WERI-Rb-1 (cell line): ENCODE results near the gene CHMP5.

ENCODE experiments used
- DNase-seq: peaks from one replicate; pipeline ENCODE4 v3.0.0-alpha.2; 2020
- H3K27ac ChIP-seq: fragments of 250-450 bp; sonication (Bioruptor Pico); 2 replicates; pipeline ENCODE4 v1.5.1; 2020; ENCODE audit warnings: mild to moderate bottlenecking, moderate library complexity
- H3K27me3 ChIP-seq: fragments of 250-450 bp; sonication (Bioruptor Pico); 2 replicates; pipeline ENCODE4 v1.5.1; 2021; ENCODE audit warnings: mild to moderate bottlenecking, low read depth, moderate library complexity; ENCODE audit not compliant: insufficient read depth, severe bottlenecking
- H3K36me3 ChIP-seq: fragments of 250-450 bp; sonication (Bioruptor Pico); 2 replicates; pipeline ENCODE4 v1.5.1; 2020; ENCODE audit warnings: mild to moderate bottlenecking, moderate library complexity
- H3K4me3 ChIP-seq: 2 replicates; pipeline ENCODE4 v1.5.1; 2011; ENCODE audit warnings: low read depth, mild to moderate bottlenecking, control low read depth, low read length
- H3K9me3 ChIP-seq: fragments of 250-450 bp; sonication (Bioruptor Pico); 2 replicates; pipeline ENCODE4 v1.5.1; 2021; ENCODE audit warnings: mild to moderate bottlenecking, moderate library complexity; ENCODE audit not compliant: severe bottlenecking
- TF ChIP-seq, protein P1 (sequence below): IDR thresholded peaks from 2 replicates; pipeline ENCODE4 v1.5.1; 2011; ENCODE audit warnings: low read depth, mild to moderate bottlenecking, control low read depth, inconsistent platforms, low read length

Gene CHMP5

DNA sequence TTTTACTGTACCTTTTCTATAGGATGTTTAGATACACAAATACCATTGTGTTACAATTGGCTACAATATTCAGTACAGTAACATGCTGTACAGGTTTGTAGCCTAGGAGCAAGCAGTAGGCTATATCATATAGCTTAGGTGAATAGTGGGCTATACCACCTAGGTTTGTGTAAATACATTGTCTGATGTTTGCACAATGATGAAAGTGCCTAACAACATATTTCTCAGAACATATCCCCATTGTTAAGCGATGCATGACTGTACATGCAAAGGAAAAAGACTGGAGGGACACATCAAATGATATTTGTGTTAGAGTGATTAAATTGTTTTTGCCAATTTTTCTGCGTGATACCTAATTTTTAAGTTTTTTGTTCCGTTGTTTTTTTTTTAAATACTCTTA, 5.3 kb downstream of the CHMP5 start:
- Histone ChIP-seq H3K9me3 (no peaks in the 10 kb centered on the region), H3K27me3 (no peaks in the 10 kb centered on the region), H3K27ac (no peak overlapping the region), H3K4me3 (no peak overlapping the region), H3K36me3 (peaks cover 65% of the 10 kb centered on the region)
- TF ChIP-seq, protein P1, sequence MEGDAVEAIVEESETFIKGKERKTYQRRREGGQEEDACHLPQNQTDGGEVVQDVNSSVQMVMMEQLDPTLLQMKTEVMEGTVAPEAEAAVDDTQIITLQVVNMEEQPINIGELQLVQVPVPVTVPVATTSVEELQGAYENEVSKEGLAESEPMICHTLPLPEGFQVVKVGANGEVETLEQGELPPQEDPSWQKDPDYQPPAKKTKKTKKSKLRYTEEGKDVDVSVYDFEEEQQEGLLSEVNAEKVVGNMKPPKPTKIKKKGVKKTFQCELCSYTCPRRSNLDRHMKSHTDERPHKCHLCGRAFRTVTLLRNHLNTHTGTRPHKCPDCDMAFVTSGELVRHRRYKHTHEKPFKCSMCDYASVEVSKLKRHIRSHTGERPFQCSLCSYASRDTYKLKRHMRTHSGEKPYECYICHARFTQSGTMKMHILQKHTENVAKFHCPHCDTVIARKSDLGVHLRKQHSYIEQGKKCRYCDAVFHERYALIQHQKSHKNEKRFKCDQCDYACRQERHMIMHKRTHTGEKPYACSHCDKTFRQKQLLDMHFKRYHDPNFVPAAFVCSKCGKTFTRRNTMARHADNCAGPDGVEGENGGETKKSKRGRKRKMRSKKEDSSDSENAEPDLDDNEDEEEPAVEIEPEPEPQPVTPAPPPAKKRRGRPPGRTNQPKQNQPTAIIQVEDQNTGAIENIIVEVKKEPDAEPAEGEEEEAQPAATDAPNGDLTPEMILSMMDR, result no peak
- no peak for DNase-seq

DNA sequence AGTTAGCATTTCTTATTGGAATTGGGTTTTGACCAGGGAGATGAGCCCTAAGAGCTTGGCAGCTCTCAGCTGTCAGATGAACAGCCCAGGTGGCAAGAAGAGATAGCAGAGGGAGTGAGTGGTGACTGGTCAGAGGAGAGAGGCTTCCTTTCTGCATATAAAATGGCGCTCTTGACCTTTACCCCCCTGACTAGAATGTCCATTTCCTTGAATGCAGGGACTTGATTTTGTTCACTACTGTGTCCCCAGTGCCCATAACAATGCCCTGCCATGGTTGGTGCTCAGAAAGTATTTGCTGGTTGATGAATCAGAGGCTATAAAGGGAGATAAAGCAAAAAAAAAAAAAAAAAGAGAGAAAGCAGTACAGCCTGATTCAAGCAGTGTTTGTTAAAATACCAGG, 7.2 kb downstream of the CHMP5 start:
- TF ChIP-seq, protein P1, result no peak
- H3K36me3 ChIP-seq, result peaks cover 70% of the 10 kb centered on the region
- no peak overlapping the region for H3K4me3 ChIP-seq
- H3K9me3 ChIP-seq, result no peaks in the 10 kb centered on the region
- no peak for DNase-seq
- H3K27ac ChIP-seq, result no peak overlapping the region
- no peaks in the 10 kb centered on the region for H3K27me3 ChIP-seq

DNA sequence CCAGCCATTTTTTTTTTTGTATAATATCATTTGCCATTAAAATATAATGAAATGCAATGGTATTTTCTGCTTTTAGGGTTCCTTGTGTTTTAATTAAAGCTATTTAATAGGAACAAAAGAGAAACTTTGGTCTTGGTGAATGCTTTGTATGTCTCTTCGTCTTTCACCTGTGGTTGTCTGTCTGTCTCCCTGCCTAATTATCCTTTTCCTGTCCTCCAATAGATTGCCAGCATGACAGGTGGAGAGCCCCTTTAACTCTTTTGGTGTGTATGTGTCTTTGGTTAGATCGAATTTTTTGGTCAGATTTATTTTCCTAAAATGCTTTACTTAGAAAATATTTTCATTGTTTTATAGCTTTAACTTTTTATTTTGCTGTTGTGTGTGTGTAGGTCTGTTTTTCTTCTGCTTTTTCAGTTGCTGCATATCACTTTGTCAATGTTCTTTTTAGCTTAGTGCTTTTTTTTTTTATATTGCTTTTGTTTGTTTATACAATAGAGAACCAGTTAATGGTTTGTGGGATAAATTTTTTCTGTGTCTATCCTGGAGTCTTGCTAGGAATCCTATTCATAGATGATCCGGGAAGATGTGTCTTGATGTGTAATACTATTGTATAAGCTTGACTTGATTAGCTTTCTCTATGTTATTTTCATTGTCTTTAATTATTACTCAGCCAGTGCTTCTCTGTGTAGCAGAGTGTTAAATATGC, 8.6 kb downstream of the CHMP5 start:
- TF ChIP-seq, protein P1, result no peak
- Histone ChIP-seq H3K36me3 (peaks cover 71% of the 10 kb centered on the region), H3K27me3 (no peaks in the 10 kb centered on the region), H3K9me3 (no peaks in the 10 kb centered on the region), H3K4me3 (no peak overlapping the region), H3K27ac (no peak overlapping the region)
- DNase-seq, result no peak

DNA sequence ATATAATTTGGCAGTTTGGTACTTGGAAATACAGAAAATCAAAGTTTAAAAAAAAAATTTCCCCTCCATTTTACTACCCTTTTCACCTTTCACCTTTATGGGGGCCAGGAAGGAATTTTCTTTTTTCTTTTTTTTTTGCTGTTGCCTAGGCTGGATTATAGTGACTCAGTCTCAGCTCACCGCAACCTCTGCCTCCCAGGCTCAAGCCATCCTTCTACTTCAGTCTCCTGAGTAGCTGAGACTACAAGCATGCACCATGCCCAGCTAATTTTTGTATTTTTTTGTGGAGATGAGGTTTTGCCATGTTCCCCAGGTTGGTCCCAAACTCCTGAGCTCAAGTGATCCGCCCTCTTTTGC, 9.1 kb downstream of the CHMP5 start:
- DNase-seq, result no peak
- no peak overlapping the region for H3K4me3 ChIP-seq
- peaks cover 71% of the 10 kb centered on the region for H3K36me3 ChIP-seq
- no peaks in the 10 kb centered on the region for H3K27me3 ChIP-seq
- TF ChIP-seq, protein P1, result no peak
- H3K9me3 ChIP-seq, result no peaks in the 10 kb centered on the region
- H3K27ac ChIP-seq, result no peak overlapping the region

GRCh38 chr9:33277484-33277883, 12.6 kb downstream of the CHMP5 start:
- peaks cover 71% of the 10 kb centered on the region for H3K36me3 ChIP-seq

More at GRCh38 chr9:33277484-33277883, 12.6 kb downstream of the CHMP5 start:
- no peak overlapping the region for H3K27ac ChIP-seq
- TF ChIP-seq, protein P1, result no peak
- no peaks in the 10 kb centered on the region for H3K9me3 ChIP-seq
- H3K4me3 ChIP-seq, result no peak overlapping the region
- DNase-seq, result no peak
- H3K27me3 ChIP-seq, result no peaks in the 10 kb centered on the region
